Type B pancreatic cell (in vitro differentiated cells): ENCODE measurements around the gene PRSS57. TPM values are rescaled to one million over a fixed set of nuclear protein-coding genes. Genes with fewer than 3 reads are reported as not detected.

ENCODE experiments used
- DNase-seq: peaks from one replicate; pipeline ENCODE4 v3.0.0; 2021; ENCODE audit warnings: mixed read lengths; ENCODE audit not compliant: unreplicated experiment; ENCODE audit errors: extremely low spot score
- H3K27ac Mint-ChIP-seq: 2 replicates; pipeline ENCODE4 v1.8.0; 2021; ENCODE audit warnings: mild to moderate bottlenecking, mixed read lengths
- H3K27me3 Mint-ChIP-seq: 2 replicates; pipeline ENCODE4 v1.8.0; 2021; ENCODE audit warnings: mixed read lengths
- H3K36me3 Mint-ChIP-seq: 2 replicates; pipeline ENCODE4 v1.8.0; 2021; ENCODE audit warnings: mixed read lengths
- H3K4me1 Mint-ChIP-seq: one replicate; pipeline ENCODE4 v1.8.0; 2021; ENCODE audit warnings: mixed read lengths; ENCODE audit not compliant: unreplicated experiment
- H3K4me3 Mint-ChIP-seq: 2 replicates; pipeline ENCODE4 v1.8.0; 2021; ENCODE audit warnings: mild to moderate bottlenecking, mixed read lengths
- H3K9me3 Mint-ChIP-seq: 2 replicates; pipeline ENCODE4 v1.8.0; 2021; ENCODE audit warnings: mixed read lengths
- CTCF ChIP-seq: fragments of 200-600 bp; sonication (generic); conservative IDR thresholded peaks from 2 replicates; pipeline ENCODE4 v1.5.0; 2021; ENCODE audit warnings: antibody characterized with exemption, mild to moderate bottlenecking
- total RNA-seq: library from RNA; stranded (reverse); gene quantifications from 2 replicates; pipeline ENCODE4 v1.2.1, GENCODE V29; 2021; ENCODE audit warnings: low replicate concordance

The PRSS57 gene
- total RNA-seq, 1 donor from 2014 or later = not detected

- no peak overlapping the region for H3K4me3 Mint-ChIP-seq
- no peak overlapping the region for H3K27ac Mint-ChIP-seq
- no peaks in the 10 kb centered on the region for H3K9me3 Mint-ChIP-seq
- H3K4me1 Mint-ChIP-seq = no peaks in the 10 kb centered on the region
- H3K27me3 Mint-ChIP-seq = no peaks in the 10 kb centered on the region
- no peak for DNase-seq
- TF ChIP-seq CTCF = no peak
- no peaks in the 10 kb centered on the region for H3K36me3 Mint-ChIP-seq
Observed at GRCh38 chr19:685454-685931, 9.8 kb downstream of the PRSS57 start.

GRCh38 chr19:682678-683320 lies 12.5 kb downstream of the PRSS57 start:
- Mint-ChIP-seq H3K4me1 (no peaks in the 10 kb centered on the region), H3K36me3 (no peaks in the 10 kb centered on the region), H3K27ac (no peak overlapping the region), H3K4me3 (no peak overlapping the region), H3K27me3 (no peaks in the 10 kb centered on the region), H3K9me3 (no peaks in the 10 kb centered on the region)
- TF ChIP-seq CTCF = no peak
- DNase-seq = no peak

- Mint-ChIP-seq H3K27ac (peak overlapping the region; percentile 96), H3K4me3 (peak overlapping the region; percentile 94), H3K4me1 (no peaks in the 10 kb centered on the region), H3K27me3 (no peaks in the 10 kb centered on the region), H3K9me3 (no peaks in the 10 kb centered on the region), H3K36me3 (no peaks in the 10 kb centered on the region)
- no peak for TF ChIP-seq CTCF
- no peak for DNase-seq
Observed at GRCh38 chr19:681029-682019, 13.9 kb downstream of the PRSS57 start.

- H3K27me3 Mint-ChIP-seq = peaks cover 1% of the 10 kb centered on the region
- H3K4me1 Mint-ChIP-seq = peaks cover 2% of the 10 kb centered on the region
Observed at GRCh38 chr19:680287-681028, 14.8 kb downstream of the PRSS57 start.

More at GRCh38 chr19:680287-681028, 14.8 kb downstream of the PRSS57 start:
- Mint-ChIP-seq H3K27ac (peak overlapping the region; percentile 96), H3K4me3 (peak overlapping the region; percentile 94), H3K9me3 (no peaks in the 10 kb centered on the region), H3K36me3 (no peaks in the 10 kb centered on the region)
- peak; percentile 56 for TF ChIP-seq CTCF
- peak; percentile 100 for DNase-seq
